Limb (tissue), 2 donors: ENCODE data around the gene IRF7.
"Not testable (repeated sequence)": the region's sequence is repeated elsewhere in the genome, so short reads cannot be mapped to it uniquely, and the experiment has no call there.

Experiments used
- DNase-seq, 2 donors: peaks; one replicate each; pipeline ENCODE4 v3.0.0-alpha.2; 2016; ENCODE audit errors: extremely low spot score in 2 of 2

The IRF7 gene

GRCh38 chr11:615504-616319, at the start of gene IRF7:
Gene IRF7 (minus strand): TSS chr11:615950. CDS start chr11:615364, 586 bp downstream.
- peak; percentile 92 to 93 for DNase-seq

GRCh38 chr11:665062-665703, 49.4 kb upstream of the IRF7 start:
- peak in 1 of 2 donors; percentile 51 for DNase-seq

- peak; percentile 8 to 71 for DNase-seq
These were observed 47.0 kb upstream of the IRF7 start for GRCh38 chr11:662689-663274.

GRCh38 chr11:660681-661444, 45.1 kb upstream of the IRF7 start:
- DNase-seq: no peak

- DNase-seq: no peak
These were observed 44.5 kb upstream of the IRF7 start for GRCh38 chr11:660281-660680.

- no peak for DNase-seq
These were observed 43.9 kb upstream of the IRF7 start for GRCh38 chr11:659532-660085.

GRCh38 chr11:657691-658126, 42.0 kb upstream of the IRF7 start:
- DNase-seq: no peak

- DNase-seq: no peak
These were observed 41.1 kb upstream of the IRF7 start for GRCh38 chr11:656866-657265.

- DNase-seq: no peak
These were observed 40.7 kb upstream of the IRF7 start for GRCh38 chr11:656426-656825.

- DNase-seq: no peak
These were observed 39.4 kb upstream of the IRF7 start for GRCh38 chr11:655036-655726.

- DNase-seq: not testable (repeated sequence)
These were observed 38.7 kb upstream of the IRF7 start for GRCh38 chr11:654444-654843.

- DNase-seq: no peak
These were observed 38.1 kb upstream of the IRF7 start for GRCh38 chr11:653837-654236.

GRCh38 chr11:653136-653535, 37.4 kb upstream of the IRF7 start:
- DNase-seq: not testable (repeated sequence)

- no peak for DNase-seq
These were observed 34.7 kb upstream of the IRF7 start for GRCh38 chr11:650482-650881.

GRCh38 chr11:647672-648158, 32.0 kb upstream of the IRF7 start:
- not testable (repeated sequence) for DNase-seq

- DNase-seq: no peak
These were observed 30.5 kb upstream of the IRF7 start for GRCh38 chr11:646214-646613.

- no peak for DNase-seq
These were observed 29.8 kb upstream of the IRF7 start for GRCh38 chr11:645536-645935.

- DNase-seq: no peak
These were observed 28.3 kb upstream of the IRF7 start for GRCh38 chr11:643849-644738.

GRCh38 chr11:643366-643765, 27.6 kb upstream of the IRF7 start:
- no peak for DNase-seq
